ENCODE data around the gene SRL.

- TF ChIP-seq NR1H2 (CRISPR knock-in tag; IDR thresholded peaks at IDR 0.05; ENCODE audit: borderline replicate concordance, low read depth) (no peak), NFRKB (IDR thresholded peaks at IDR 0.05) (no peak), NBN (conservative IDR thresholded peaks at IDR 0.05) (no peak), ZNF124 (CRISPR knock-in tag; IDR thresholded peaks at IDR 0.05) (no peak), ZNF552 (CRISPR knock-in tag; IDR thresholded peaks at IDR 0.05; ENCODE audit: borderline replicate concordance) (no peak), MBD4 (IDR thresholded peaks at IDR 0.05; ENCODE audit: borderline replicate concordance, low read length) (no peak), RAD21 (CRISPR knock-in tag; IDR thresholded peaks at IDR 0.05) (no peak), POLR2A (IDR thresholded peaks at IDR 0.05; ENCODE audit: insufficient read depth in 1 of 2, low read depth in 2 of 2, low read length in 2 of 2) (no peak), POLR2AphosphoS5 (IDR thresholded peaks at IDR 0.05; ENCODE audit: low read depth, low read length) (no peak), EZH2 (conservative IDR thresholded peaks at IDR 0.05; ENCODE audit: low read depth, low read length) (no peak)
Observed at GRCh38 chr16:4277987-4278513, 36.2 kb upstream of the SRL start.

Data from HepG2 (cell line).